Hepatocyte (in vitro differentiated cells): Measurements from ENCODE around the gene RRP7A.

Experiments
- EZH2 ChIP-seq: fragments of 200-600 bp; sonication (generic); IDR thresholded peaks from 2 replicates; pipeline ENCODE4 v1.6.1; 2016; ENCODE audit warnings: antibody characterized with exemption, mild to moderate bottlenecking, borderline replicate concordance
- TF ChIP-seq, protein P1 (sequence below): fragments of 200-600 bp; sonication (generic); IDR thresholded peaks from 2 replicates; pipeline ENCODE4 v1.5.1; 2016; ENCODE audit warnings: antibody characterized with exemption, mild to moderate bottlenecking; ENCODE audit not compliant: poor library complexity

DNA sequence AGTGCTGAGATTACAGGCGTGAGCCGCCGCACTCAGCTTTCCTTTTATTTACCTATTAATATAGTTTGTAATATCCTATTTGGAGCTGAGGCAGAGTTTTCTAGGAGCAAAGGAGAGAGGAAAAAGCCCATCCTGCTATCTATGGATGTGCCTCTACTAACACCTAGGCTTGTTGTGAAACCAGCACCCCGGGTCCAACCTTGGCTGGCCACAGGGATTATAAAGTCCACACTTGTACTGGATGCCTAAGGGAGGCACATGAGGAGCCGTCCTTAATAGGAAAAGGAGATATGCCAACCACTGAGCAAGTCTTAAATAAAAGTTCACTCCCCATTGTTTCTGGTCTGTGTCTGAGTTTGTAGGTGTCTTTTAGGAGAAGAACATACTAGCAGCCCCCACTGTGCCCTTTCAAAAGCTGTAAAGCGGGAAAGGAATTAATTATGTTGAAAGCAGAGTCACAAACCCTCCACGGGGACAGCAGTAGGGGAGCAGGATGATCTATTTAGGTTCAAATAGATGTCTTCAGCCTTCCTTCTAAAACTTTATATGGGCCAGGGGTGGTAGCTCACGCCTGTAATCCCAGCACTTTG lies 29.3 kb downstream of the RRP7A start:
- TF ChIP-seq, protein P1, sequence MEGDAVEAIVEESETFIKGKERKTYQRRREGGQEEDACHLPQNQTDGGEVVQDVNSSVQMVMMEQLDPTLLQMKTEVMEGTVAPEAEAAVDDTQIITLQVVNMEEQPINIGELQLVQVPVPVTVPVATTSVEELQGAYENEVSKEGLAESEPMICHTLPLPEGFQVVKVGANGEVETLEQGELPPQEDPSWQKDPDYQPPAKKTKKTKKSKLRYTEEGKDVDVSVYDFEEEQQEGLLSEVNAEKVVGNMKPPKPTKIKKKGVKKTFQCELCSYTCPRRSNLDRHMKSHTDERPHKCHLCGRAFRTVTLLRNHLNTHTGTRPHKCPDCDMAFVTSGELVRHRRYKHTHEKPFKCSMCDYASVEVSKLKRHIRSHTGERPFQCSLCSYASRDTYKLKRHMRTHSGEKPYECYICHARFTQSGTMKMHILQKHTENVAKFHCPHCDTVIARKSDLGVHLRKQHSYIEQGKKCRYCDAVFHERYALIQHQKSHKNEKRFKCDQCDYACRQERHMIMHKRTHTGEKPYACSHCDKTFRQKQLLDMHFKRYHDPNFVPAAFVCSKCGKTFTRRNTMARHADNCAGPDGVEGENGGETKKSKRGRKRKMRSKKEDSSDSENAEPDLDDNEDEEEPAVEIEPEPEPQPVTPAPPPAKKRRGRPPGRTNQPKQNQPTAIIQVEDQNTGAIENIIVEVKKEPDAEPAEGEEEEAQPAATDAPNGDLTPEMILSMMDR = no peak
- TF ChIP-seq EZH2 = no peak
